NCI-H524 treated with DMSO at 0.1 percent for 48 hours (cell line): Measurements from ENCODE around the gene TMEM178B.
"Not testable (repeated sequence)": the region's sequence is repeated elsewhere in the genome, so short reads cannot be mapped to it uniquely, and the experiment has no call there.

Experiments used
- DNase-seq: peaks from one replicate; lab custom pipeline; 2025; lab: John Stamatoyannopoulos, UW

TMEM178B gene

GRCh38 chr7:141312828-141313521 is 239.1 kb downstream of the TMEM178B start:
- no peak for DNase-seq

DNA sequence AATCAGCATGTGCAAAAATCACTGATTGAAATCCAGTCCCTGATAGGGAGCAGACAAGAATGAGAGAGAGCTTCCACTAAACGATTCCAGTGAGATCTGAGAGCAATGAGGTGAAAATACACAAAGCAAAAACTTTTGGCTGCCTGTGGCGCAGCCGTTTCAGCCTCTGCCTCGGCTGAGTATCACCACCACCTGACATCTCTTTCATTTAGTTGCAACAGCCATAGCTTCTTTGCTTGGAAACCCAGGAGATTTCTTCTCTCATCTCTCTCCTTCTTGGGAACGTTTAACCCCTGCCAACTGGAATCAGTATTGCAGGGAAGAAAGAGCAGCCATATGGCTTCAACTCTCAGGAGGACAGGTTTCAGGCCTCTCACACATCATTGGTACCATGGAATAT is 240.0 kb downstream of the TMEM178B start:
- no peak for DNase-seq

DNA sequence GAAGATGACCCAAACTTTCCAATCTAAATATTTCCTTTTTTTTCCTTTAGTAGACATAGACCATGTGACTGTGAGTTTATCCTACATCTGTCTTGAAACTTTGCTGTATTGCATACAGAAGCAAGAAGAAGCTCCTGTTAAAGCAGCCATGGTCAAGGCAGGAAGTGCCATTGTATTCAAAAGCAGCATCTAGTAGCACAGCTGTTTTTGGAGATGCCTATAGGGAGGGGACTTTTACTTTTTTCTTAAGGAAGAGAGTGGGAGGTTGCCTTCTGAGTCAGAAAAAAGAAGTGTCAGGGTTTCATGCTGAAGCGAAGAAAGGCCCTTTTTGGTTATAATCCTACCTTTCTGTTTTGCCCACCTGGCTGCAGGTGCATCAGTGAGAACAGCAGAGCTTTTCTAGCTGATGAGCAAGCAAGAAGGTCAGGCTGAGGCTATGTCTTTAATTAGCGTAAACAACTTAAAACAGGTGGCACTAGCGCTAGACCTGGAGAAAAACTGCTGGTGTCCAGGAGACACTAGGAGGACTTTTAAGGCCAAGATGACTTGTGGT is 243.2 kb downstream of the TMEM178B start:
- DNase-seq, result no peak

GRCh38 chr7:141320287-141320686 is 246.4 kb downstream of the TMEM178B start:
- no peak for DNase-seq

DNA sequence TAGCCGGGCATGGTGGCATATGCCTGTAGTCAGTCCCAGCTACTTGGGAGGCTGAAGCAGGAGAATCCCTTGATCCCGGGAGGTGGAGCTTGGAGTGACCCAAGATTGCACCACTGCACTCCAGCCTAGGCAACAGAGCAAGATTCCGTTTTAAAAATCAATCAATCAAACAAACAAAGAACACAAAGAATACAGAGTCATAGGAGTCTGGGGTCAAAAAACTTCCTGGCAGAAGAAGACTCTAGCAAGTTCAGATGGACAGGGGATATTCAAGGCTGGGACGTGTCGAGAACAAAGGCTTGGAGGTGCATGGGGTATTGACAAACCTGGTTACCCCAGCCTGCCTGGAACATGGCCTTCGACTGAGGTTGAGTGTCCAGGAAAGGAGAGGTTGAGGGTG is 248.5 kb downstream of the TMEM178B start:
- no peak for DNase-seq

DNA sequence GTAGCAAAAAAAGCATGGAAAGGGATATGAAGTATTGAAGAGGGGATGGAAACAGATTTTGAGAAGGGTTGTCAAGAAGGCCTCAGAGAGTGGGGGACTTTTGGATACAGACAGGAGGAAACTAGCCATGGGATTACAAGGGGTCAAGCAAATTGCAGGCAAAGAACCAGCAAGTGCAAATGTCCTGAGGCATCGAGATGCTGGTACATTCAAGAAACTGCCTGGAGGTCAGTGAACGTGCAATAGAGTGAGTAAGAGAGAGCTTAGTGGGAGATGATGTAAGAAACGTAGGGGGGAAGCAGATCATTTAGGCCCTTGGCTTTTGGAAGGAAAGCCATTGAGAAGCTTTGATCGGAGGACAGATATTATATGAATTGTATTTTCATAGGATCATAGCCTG is 250.0 kb downstream of the TMEM178B start:
- DNase-seq, result no peak

DNA sequence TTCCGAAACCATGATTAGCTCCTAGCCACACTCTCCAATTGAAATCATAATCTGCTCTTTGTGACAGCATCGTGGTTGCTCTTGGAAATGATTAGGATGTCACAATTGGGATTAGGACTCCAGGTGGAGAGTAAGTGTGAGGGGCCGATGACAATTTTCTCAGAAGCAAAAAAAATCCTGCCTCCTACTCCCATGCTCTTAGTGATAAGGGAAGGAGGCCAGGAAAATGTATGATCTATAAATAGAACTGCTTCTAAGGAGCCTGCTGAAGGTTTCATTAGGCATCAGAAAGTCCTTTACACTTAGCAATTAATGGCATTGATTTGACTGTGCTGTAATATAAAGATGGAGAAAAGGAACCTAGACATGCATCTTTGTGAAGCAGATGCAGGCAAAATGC is 251.0 kb downstream of the TMEM178B start:
- no peak for DNase-seq

DNA sequence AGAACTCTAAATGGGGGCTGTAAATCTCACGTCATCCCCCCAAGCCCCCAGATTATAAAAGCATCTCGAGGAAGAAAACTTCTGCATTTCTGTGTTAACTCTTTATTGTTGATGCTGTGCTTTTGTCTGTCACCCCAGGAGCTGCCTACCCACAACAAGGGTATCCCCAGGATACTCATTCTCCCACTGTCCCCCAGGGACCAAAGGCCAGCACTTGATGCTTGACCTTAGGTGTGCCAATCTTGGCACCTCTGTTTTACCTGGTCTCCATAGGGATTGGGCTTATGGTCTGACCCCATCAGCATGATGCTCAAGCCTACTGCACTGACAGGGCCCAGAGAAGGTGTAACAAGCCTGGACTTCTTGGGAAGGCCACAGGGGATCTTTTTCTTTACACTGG is 251.4 kb downstream of the TMEM178B start:
- DNase-seq, result no peak

DNA sequence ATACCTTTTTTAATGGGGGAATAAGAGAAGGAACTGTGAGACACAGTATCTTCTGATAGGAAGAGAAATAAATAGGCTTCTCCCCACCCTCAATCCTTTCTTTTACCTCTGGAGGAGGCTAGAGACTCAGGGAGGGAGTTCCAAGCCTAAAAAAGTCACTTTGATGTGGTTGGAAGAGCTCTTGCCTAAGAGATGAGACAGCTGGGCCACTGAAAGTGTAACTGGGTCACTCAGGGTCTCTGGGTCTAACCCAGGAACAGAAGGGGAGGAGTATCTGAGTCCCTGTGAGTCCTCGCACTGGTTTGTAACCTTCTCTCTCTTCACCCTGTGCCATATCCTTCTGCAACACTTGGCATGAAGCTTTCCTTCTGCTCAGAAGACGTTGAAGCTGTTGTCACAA is 254.4 kb downstream of the TMEM178B start:
- no peak for DNase-seq

DNA sequence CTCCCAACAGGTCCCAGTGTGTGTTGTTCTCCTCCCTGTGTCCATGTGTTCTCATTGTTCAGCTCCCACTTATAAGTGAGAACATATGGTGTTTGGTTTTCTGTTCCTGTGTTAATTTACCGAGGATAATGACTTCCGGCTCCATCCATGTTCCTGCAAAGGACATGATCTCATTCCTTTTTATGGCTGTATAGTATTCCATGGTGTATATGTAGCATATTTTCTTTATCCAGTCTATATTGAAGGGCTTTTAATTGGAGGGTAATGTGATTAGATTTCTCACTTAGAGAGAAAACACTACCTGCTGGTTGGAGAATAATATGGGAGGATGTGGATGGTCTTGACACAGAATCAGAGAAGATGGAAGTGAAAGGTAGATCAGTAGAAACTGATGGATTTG is 256.4 kb downstream of the TMEM178B start:
- not testable (repeated sequence) for DNase-seq

DNA sequence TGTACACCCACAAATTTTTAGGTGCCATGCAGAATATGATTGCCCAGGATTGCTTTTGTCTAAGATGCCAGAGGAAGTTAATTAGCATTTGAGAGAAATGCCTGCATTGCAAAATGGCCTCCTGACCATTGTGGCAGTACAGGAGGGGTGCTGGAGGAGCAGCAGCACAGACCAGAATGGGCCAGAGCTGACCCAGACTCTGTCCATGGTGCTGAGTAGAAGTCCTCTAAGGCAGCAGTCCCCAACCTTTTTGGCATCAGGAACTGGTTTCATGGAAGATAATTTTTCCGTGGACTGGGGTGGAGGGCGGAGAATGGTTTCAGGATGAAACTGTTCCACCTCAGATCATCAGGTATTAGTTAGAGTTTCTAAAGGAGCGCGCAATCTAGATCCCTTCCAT is 259.6 kb downstream of the TMEM178B start:
- DNase-seq, result no peak

DNA sequence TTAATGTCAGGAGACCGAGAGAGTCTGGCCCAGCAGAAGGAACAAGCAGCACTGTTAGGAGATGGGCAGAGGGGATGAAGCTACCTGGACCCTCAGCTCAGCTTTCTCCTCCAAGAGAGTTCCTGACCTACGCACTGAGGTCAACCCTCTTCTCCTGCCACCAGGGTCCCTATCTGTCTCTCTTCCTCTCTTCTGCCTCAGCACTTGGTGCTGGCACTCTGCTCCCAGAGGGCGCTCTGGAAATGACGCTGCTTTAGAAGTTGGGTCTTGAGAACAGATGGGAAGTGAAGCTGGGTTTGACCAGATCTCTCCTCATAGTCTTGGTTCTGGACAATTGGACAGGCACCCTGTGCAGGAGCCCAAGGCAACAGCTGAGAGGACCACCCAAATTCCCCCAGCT is 261.3 kb downstream of the TMEM178B start:
- DNase-seq, result no peak

DNA sequence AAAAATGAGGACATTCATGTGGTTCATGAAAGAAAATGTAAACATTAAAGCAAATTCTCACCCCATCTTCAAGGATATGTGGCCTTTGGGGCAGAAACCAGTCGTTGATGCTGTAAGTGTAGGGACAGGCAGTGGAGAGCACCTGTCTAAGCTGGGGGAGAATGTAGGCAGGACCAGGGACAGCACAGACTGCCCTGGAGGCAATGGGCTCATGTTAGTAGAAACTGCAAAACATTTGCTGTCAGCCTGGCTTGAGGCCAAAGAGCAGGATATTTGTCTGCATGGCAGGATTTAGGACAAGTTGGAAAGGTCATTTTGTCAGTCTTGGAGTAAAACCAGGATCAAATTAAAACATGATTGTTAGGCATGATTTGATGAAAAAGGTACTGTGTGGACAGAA is 265.7 kb downstream of the TMEM178B start:
- no peak for DNase-seq

DNA sequence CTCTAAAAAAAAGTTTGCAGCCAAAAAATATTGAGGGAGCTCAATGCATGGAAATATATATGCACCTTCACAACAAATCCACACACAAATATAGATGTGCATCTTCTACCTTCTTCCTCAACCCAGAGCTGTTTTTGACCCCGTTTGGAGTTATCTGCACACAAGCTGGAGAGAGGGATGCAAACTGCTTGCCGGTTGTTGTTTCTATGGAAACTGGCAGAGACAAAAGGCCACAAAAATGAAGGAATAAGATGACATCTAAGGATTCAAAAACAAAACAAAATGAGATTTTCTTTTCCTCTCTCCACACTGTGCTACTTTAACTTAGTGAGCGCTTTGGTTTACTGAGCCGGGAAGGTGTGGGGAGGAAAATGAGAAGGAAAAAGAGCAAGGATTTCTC is 267.1 kb downstream of the TMEM178B start:
- no peak for DNase-seq

GRCh38 chr7:141342621-141343408 is 269.0 kb downstream of the TMEM178B start:
- no peak for DNase-seq

DNA sequence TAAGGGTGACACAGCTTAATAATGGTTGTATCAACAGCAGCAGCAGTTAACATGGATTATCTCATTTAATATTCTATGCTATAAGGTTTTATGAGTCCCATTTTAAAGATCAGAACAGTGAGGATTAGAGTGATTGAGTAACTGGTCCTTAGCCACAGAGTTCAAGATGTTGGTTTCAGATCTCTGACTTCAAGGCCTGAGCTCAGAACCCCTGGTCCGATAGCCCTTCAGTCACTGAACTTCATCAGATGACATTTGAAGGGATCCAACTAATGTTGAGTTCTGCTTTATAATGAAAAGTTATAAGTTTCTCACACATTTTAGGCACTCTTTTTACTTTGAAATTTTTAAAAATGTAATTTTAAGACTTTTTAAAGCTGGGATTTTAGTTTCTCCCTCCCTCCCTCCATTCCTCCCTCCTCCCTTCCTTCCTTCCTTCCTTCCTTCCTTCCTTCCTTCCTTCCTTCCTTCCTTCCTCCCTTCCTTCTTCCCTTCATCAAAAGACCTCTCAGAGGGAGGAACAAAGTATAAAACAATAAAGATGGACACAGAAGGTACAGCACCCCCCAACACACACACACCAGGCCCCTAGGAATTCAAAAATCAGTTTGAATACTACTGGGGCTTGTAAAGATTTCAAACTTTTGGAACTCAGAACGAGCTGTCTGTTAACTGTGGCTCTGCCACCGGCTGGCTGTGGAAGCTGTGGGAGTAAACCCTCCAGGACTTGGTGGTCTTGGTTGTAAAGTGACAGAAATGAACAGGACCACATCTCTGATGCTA is 270.5 kb downstream of the TMEM178B start:
- DNase-seq, result no peak

DNA sequence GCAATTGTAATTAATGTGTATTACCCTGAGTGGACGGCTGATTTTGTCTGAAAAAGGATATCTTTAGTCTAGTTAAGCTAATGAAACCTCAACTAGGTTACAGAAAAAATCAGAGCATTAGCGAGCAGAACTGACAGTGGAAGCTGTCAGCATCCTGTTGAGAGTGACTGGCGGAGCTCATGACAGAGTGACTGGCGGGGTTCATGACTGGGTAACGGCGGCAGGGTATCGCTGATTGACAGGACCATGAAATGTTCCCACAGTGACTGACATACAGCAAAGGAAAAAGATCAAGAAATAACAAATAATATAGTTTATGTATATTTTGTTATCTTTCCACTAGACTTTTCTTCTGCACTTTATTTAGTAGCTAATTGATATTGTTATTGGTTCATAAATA is 274.9 kb downstream of the TMEM178B start:
- DNase-seq, result no peak

GRCh38 chr7:141349338-141349737 is 275.5 kb downstream of the TMEM178B start:
- DNase-seq, result no peak

DNA sequence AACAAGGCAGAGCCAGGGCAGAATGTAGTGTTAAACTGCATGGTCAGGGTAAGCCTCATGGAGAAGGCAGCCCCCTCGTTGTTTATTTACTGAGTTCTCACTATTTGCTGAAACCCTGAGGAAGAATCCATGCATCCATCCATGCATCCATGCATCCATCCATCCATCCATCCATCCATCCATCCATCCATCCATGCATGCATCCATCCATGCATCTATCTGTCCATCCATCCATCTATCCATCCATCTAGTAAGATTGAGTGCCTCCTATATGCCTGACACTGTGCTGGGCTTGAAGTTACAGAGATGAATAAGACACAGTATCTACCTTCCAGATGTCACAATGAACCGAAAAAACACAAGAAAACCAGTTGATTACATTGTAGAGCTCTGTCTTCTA is 275.9 kb downstream of the TMEM178B start:
- no peak for DNase-seq

DNA sequence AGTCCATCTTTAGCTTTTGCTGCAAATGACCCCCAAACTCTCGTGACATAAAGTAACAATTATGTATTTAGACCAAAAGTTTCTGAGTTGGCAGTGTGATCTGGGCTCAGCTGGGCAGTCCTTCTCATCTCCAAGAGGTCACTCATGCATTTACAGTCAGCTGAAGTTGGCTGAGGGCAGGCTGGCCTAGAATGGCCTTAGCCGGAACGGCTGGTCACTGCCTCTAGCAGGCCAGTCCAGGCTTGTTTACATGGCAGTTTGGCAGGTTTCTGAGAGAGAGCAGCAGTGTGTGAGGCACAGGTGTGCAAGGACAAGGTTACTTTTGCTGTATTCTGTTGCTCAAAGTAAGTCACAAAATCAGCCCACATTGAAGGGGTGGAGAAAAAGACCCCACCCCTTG is 277.3 kb downstream of the TMEM178B start:
- no peak for DNase-seq

DNA sequence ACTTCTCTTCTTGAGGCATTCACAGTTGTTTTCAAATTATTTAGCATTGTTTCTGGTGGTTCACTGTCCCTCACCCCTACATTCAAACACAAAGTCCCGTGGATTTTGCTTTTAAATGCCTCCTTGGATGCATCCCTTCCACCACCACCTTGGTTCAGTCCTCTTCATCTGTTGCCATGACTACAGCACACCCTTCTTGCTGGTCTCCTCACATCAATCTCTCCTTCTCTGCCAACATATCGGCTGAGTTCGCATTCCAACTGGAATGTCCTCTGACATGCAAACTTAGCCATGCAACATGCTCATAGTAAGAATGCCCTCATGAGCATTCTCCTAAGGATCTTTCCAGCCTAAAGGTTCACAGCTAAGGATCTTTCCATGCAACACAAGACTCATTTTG is 279.1 kb downstream of the TMEM178B start:
- no peak for DNase-seq

DNA sequence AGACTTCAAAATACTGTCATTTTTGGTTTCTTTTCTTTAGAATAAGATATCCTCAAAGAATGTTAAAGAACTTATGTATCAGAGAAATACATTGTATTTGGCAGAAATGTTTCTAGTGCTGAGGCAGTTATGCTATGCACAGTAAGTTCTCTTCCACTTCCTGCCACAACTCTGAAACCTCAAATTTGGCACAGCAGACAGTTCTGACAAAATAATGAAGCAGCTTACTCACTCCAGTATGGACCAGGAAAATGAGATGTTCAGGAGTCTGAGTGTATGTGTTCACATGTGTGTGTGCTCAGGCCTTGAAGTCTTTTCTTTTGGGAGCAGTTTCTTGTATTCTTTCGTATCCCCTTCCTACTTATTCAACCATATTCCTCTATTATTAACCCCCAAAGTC is 280.4 kb downstream of the TMEM178B start:
- no peak for DNase-seq

DNA sequence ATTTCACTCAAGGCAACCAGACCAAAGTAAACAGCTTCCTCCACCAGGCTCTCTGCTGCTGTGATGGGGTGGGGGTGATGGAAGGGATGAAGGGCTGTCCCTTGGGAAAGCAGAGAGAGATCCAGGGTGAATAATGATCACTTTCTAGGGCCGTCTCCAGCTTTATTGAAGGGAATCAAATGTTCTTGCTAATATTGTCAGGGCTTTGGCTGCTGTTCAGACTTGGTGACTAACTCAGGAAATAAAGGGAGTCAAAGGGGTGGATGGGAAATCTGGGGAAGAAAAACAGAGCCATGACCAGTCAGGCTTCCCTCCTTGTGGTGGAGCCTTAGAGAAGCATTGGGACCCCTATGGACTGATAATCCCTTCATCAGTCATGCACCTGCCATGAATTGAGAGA is 281.2 kb downstream of the TMEM178B start:
- no peak for DNase-seq
